Measurements from ENCODE around the gene ELMO1.

ELMO1 gene

DNA sequence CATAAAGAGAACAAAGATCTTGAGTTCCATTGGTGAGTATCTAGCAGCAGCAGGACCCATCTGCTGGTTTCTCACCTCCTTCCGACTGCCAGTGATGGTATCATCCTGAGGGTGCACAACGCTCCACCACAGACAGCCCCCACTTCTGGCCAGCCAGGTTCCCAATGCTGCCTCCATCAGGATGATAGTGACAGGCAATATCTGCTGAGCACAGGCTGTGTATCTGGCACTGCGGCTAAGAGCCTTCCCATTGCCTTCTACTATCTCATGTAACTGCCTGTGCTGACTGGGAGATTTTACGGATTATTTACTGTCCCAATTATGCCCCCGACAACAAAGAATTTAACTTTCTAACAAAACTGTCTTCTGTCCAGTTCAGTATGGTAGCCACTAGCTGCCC is 372.0 kb downstream of the ELMO1 start:
- DNase-seq, result no peak

DNA sequence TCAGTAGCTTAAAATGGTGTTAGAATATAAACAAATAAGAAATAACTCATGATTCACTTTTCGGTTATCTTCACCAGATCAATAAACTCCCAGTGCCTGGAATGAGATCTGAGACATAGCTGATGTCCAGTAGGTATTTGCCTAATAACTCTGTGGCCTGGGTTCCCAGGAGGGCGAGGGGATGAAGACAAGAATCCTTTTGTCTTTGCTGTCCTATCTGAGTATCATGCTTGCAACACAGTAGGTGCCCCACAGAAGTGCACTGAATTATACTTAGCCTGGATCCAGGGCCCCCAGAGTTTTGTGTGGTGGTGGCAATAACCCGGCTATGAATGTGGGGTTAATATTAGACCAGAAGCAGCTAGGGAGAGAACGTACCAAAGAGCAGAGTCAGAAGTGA is 374.3 kb downstream of the ELMO1 start:
- no peak for DNase-seq

DNA sequence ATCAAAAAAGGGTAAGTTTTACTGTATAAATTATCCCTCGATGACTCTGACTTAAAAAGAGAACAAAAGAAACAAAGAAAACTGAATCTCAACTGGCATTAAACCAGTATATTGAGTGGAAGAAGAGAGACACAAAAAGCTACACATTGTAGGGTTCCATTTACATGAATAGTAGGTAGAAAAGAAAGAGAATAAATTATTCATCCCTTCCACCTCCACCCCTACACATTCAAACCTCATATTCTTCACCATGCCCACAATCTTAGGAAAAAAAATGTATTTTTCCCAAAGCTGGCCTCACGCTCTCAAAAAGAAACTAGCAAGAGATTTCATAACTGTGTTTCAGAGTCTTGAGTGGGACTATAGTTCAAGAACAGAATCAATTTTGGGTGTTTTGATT is 377.5 kb downstream of the ELMO1 start:
- DNase-seq, result no peak

DNA sequence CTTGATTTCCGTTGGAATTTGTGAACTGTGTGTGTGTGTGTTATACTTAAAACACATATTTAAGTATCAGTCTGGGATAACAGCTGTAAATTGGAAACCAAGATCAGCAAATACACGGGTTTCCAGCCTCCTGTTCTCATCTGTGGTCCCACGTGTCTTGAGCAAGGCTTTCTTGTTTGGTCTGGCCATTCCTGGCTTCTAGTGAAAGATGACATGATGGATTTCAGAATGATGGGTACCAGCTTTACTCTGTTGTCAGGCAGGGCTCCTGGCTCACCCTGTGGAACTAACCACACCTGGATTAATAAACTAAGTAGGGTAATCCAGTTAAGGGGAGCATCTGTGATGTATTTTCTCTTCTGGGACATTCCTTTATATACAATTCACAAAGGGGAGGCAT is 378.2 kb downstream of the ELMO1 start:
- DNase-seq, result no peak

DNA sequence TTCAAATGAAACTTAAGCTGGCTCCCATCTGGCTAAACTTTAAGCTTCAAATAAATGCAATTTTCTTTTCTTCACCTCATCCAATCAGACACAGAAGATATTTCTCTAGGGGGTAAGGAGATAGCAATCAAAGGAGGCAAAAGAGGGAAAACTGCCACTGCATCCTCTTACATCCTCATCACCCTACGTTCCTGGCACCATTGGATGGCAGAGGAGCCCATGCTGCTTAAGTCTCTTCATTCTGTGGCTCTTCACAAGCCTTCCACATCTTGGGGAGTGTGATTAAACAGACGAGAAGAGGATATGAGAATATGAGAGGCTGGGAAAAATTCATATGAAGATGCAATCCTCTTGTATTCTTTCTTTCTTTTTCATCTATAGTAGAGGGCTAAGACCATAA is 378.6 kb downstream of the ELMO1 start:
- DNase-seq, result no peak

DNA sequence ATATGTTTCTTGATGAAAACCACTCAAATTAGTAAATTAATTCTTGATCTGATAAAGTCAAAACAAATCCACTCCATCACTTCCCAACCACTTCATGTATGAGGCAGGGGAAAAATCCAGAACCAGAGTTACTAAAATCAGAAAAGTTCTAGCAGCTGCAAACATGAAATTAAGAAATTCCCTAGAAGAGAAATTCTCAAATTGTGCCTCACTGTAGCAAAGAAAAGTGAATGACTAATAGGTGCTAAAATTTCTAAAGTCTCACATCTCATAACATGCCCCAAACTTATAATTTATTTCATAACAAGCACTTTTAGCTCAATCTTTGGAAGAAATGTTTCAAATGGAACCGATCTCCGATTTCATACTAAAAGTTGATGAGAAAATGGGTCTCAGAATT is 379.3 kb downstream of the ELMO1 start:
- no peak for DNase-seq

DNA sequence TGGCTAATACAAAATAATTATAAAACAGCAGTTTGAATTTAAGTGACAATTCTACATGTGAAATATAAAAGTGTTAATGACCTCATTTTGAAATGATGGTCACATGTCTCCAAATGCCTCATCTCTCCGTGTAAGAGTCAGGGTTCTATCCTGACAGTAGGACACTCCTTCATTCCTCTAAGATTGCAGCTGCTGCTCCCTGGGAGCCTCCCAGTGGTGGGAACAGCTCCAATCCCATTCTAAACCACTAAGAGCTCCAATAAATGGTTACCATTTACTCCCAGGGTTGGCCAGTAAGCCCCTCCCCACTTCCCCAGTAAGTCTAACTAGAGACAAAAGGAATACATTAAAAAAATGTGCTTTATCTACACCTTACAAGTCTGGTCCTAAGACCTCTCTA is 379.8 kb downstream of the ELMO1 start:
- DNase-seq, result no peak

DNA sequence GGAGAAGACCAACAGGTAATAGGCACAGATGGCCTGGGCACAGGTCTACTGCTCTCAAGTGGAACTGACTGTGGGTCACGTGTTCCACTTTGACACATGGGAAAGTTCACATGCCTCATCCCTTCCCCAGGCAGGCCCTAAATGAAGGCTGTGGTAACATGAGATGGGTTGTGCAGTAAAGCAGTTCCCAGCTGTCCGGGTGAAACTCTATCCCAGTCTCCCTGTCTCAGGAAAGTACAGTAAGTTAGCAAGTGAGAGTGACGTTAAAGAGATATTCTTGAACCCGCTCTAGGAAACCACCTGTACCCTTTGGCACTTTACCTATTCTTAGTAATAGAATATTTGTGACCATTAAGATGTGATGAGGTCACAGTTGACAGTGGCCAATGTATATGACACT is 380.6 kb downstream of the ELMO1 start:
- DNase-seq, result no peak

DNA sequence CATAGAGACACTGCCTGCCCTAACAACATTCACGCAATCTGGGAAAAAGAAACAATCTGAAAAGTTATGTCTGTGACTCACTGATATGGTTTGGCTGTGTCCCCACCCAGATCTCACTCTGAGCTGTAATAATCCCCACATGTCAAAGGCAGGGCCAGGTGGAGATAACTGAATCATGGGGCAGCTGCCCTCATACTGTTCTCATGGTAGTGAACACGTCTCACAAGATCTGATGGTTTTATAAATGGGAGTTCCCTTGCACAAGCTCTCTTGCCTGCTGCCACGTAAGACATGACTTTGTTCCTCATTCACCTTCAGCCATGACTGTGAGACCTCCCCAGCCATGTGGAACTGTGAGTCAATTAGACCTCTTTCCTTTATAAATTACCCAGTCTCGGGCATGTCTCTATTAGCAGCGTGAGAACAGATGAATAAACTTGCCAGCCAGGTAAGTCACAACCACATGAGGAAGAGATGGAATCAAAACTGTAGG is 382.8 kb downstream of the ELMO1 start:
- no peak for DNase-seq

DNA sequence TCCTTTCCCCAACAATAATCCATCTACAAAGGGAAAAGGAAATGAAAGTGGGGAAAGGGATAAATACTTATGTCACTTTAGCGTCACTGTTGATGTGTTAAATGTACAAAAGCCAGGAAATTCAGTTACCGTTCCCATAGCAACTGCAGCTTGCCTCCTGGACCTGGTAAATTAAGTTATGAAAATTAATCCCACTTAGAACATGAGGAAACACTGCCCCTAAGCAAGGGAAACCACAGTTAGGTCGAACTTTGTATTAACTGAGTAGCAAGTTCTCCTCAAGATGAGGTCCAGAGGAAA is 386.2 kb downstream of the ELMO1 start:
- no peak for DNase-seq

DNA sequence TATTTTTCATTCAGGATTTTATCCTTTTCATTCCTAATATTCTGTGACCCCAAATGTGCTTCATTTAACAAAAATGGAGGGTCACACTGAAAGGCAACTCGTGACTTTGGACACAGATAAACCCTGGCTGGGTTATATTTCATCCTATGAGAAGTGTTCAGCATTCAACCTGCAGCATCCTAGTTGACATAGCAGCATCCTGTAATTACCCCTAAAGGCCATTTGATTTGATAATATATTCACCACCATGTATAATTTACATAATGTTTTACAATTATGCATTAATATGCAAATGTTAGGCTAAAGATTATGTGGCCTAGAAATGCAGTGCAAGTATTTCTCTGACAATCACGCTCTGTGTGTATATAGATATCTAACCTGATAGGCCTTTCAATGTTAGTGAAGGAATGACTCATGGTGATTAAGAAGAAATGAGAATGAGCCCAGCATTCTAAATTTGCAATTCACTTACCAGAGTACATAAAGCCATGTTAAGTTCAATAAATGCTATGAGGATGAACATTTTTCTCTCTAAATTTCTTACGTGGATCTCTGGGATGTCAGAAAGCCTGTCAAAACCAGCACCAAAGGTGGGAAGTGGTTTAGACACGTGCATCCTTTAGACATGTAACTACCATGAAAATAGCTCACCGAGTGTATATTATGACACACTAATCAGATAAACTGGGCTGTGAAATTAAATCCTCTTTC is 386.7 kb downstream of the ELMO1 start:
- DNase-seq, result no peak

DNA sequence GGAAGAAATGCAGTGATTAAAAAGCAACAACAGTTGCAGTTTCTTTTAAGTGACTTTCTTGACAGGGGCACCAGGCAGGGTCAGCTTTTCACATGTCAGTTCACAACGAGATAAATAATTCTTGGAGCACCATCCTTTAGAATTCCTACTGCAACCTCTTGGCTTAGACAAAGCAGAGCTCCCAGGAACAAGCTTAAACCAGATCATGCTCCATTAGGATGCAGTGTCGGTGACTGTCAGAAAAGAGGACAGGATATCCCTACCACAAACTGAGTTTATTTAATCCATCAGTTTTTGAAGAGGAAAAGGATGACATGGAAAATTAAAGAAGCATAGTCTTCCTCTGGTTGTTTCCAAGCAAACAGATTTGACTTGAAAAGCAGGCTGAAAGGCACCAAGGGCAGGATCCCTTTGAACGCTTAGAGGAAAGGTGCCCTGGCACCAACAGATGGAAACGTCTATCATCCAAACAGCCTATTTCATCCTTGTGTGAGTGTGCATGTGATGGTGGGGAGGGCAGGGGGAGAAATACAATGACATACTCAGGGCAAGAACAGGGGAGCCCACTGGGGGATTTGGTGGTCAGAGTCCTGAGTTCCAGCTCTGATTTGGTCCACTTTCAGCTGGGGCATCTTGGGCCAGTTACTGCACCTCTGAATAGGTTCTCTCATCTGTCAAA is 392.3 kb downstream of the ELMO1 start:
- no peak for DNase-seq

DNA sequence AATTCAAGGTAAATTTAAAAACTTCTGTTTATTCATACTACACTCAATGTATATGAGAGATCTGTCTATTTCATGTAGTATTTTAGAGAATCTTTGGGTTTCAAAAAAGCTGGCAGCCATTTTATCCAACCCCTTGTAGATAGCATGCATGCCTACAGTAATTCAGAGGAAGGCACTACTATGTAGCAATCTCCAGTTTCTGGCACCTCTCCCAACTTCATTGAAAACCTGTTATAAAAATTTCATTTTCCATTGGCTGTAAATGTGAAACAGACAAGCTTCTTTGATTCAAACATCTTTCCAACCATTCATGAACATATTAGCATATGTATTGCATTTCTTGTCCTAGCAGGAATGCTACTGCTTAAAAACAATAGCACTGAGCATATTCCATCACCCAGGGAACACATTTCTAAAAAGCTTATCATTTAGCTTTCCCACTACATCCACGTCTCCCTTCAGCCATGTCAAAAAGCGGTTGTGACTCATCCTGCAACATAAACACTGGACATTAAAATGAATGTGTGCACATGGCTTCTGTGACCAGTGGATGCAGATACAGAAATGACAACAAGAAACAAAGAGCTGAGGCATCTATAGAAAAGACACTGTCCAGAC is 393.9 kb downstream of the ELMO1 start:
- DNase-seq, result no peak

DNA sequence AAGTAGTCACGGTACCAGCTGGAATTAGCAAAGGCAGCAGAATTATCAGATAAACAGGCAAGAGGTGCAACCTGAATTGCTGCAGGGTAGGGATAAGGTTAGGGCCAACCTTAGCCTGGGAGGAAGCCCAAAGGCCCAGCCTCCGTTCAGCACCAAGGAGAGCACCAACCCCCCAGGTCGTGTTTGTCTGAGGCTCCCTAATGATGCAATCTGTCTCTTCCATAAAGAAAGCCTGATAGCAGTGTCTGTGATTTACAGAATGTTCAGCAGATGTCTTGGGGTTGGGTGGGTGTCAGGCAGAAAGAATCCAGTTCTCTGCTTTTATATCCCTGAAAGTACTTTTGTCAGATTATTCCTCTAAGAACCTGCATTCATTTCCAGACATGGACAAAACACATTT is 396.0 kb downstream of the ELMO1 start:
- DNase-seq, result no peak

DNA sequence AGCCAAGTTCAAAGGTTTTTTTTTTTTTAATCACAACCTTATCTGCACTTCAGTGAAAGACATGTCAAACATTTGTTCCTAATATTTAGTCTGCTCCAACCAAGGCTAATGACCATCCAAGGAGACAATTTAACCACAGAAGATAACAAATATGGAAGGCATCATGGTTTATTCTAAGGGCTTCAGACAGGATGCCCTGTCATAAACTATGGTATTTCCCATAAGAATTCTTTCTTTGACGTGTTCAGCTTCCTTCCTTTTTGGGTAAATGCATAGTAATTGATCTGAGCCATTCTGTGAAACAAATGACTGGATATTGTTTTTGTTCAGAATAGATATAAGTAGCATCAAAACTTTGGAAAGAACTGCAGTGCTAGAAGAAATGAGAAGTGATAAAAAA is 397.9 kb downstream of the ELMO1 start:
- no peak for DNase-seq

DNA sequence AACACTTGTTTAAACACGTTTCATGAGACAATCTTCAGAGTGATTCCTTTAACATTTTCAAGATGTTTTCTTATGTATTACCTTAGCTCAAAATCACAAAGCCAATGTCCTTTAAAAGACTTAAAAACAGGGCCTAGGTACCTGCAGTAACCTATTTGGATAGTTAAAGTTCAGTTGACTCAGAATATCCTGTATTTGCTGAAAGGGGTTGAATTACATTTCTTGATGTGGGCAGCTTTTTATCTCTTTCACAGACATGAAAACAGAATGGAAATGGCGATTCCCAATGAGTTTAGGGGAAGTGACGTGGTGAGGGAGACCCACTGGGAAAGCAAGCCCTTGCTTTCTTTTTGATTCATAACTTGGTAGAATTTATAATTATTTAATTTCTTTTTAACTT is 400.0 kb downstream of the ELMO1 start:
- no peak for DNase-seq

DNA sequence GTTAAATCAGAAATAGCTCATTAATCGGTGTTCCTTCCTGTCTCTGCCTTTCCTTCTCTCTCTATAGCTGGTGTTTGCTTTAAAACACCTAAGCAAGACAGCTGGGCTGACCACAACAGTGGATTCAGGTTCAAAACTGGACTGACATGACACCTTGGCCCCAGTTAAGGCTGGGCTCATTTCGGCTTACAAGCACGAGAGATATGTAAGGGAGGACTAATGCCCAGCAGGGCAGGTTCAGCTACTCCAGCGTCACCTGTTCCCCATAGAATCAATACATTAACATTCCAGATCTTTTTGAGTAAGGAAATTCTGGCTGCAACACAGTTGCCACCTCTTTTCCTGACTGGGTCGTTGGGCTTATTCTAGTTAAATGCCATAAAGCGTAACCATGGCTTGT is 401.4 kb downstream of the ELMO1 start:
- no peak for DNase-seq

DNA sequence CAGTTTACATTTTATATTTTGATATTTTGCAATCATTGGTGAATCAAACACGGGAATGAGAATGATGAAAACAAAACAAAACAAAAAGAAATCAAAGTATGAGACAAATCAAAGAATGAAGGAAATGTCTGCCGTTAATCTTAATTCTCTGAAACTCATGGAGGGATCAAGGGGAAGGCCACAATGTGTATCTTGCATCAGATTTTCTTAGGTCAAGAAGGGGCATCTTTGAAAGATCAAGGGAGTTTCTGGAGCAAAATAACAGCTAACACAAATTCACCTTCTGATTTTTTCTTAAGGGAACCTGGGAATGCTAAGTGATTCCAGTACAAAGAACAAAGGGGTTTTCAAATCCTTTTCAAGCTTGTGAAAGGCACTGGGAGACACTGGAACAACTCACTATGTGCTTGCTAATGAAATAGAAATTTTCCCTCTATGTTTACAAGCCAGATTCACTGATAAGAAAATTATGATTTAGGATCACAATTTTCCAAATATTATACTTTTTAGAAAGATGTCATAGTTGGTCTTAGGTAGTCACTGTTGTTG is 402.1 kb downstream of the ELMO1 start:
- no peak for DNase-seq

DNA sequence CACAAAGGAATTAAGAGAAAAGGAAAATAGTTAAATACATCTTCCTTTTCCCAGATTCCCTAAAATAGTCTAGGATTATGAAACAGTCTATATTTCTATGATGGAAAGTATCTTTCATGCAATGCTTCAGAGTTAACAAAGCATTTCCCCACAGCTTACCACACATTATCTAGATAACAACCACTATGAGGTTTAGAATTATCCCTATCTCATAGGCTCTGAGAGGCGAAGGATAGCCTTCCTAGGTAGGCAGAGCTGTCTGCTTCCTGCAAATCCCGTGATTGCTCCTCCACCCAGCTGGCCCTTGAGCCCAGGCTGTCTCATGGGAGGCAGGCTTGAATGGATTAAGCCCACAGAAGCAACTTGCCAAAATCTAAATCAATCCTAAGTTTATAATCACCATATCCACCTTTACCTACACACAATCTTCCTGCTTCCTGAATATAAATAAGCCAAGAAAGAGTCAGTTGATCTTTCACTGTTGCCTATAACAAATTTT is 402.9 kb downstream of the ELMO1 start:
- no peak for DNase-seq

DNA sequence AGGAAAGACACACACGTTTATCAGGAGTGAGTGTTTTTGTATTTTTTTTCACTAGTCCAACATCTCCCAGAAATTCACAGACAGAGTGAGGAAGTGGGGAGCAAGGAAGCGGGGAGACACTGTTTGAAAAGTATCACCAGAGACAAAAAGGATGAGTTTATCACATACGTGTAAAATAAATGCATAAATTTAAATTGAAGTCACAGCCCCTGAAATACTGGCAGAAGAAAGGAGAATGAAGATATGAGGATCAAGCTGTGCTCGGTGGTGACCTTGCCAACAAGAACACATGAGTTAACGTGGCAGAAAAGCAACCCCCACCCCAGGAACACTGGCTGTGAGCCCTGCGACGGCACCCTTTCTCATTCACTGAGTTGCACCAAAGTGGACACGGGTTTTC is 407.2 kb downstream of the ELMO1 start:
- DNase-seq, result no peak

DNA sequence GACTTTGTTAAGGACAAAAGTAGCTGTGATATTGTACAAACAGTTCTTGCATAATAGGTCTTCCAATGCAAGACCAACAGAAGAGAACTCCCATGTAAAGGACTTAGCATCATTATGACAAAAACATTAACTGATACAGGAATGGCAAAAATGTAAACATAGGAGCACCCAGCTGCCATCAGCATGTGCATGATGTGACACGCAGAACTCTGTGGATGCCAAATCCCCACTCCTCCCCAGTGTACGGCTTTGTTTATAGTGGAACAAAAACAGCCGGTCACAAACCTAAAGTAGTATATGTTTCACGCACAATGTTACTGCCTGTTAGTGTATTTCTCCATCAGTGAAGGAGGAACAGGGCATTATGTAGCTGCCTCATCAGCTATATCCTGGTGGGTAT is 408.3 kb downstream of the ELMO1 start:
- DNase-seq, result no peak

DNA sequence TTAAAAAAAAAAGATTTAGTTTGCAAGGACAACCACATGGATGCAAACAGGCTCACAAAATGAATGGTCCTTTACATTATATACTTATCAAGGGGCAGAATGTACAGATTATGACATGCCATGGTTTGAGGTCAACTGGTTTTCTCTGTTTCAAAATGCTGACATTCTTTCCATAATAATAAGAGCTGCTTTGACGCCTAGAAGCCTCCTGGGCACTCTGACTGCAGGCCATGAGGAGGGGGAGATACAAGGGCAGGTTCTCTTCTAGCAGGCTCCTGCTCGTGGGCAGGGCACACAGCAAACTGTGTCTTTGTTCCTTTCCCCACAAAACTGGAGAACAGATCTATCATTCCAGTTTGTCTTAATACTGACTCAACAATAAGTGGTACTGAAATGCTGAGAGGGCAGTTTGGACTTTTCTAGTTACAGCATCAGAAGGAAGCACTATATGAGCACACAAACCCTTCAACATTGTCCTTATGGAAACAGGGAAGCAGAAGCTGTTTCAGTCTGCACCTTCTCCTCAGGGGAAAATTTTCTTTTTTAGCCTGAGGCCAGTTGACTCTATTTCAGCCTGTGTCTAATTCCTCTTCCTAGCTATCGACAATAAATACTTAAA is 409.4 kb downstream of the ELMO1 start:
- DNase-seq, result no peak

DNA sequence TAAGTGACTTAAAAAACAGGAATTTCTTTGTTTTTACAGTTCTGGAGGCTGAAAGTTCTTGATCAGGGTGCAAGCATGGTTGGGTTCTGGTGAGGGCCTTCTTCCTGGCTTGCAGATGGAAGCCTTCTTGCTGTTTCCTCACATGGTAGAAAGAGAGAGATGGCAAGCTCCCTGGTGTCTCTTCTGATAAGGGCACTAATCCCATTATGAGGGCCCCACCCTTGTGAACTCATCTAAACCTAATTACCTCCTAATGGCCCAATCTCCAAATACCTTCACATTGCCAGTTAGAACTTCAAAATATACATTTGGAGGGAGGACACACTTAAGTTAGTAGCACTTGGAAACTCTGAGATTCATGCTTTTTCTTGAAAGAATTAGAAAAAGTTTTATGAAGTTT is 410.0 kb downstream of the ELMO1 start:
- no peak for DNase-seq

DNA sequence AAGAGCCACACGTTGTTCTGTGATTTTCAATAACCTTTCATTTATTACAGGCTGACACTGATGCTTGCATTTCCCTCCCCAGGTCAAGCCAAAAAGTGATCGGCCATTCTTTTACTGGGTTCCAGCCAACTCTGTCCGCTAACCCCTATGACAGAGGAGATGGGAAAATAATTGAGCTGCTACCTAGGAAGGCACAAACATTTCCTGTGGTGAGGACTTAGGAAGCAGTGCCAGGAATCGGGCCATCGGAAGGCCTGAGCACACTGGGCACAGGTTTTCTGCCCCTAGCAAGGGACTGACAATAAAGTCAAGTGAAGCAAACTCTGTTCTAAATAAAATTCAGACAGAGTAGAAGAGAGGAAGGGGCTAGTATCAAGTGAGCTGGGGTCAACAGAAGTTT is 411.4 kb downstream of the ELMO1 start:
- no peak for DNase-seq
